Measurements from ENCODE around the gene NHERF1. TPM values are rescaled to one million over a fixed set of nuclear protein-coding genes. Genes with fewer than 3 reads are reported as not detected.

The NHERF1 gene
- total and polyA plus RNA-seq, 2 of the 13 experiments (the other 11 are each of a cell fraction or from before 2014, with no cell fraction given), result 169 to 269 TPM

- TF ChIP-seq ZNF589 (CRISPR knock-in tag; conservative IDR thresholded peaks at IDR 0.05) (no peak), ZNF367 (CRISPR knock-in tag; IDR thresholded peaks at IDR 0.05; ENCODE audit: borderline replicate concordance) (peak; percentile 40; the same call in 1 of the 2 replicates), PHF5A (CRISPR knock-in tag; IDR thresholded peaks at IDR 0.05; ENCODE audit: low read depth, unreplicated experiment) (peak; percentile 19), DNMT3B (CRISPR knock-in tag; conservative IDR thresholded peaks at IDR 0.05) (no peak), MED1 (CRISPR knock-in tag; IDR thresholded peaks at IDR 0.05) (peak; percentile 90), ZNF24 (IDR thresholded peaks at IDR 0.05) (no peak), JDP2 (CRISPR knock-in tag; IDR thresholded peaks at IDR 0.05; ENCODE audit: borderline replicate concordance) (no peak), ZNF3 (CRISPR knock-in tag; IDR thresholded peaks at IDR 0.05) (no peak), REL (CRISPR knock-in tag; conservative IDR thresholded peaks at IDR 0.05) (no peak), MBNL3 (CRISPR knock-in tag; conservative IDR thresholded peaks at IDR 0.05) (no peak), NFE2L2 (IDR thresholded peaks at IDR 0.05; ENCODE audit: low read length) (no peak), ZNF619 (CRISPR knock-in tag; IDR thresholded peaks at IDR 0.05) (peak; percentile 93; the same call in 1 of the 2 replicates), HOXA3 (CRISPR knock-in tag; IDR thresholded peaks at IDR 0.05) (peak; percentile 84), NCOA2 (CRISPR knock-in tag; IDR thresholded peaks at IDR 0.05) (peak; percentile 82), ZNF614 (CRISPR knock-in tag; IDR thresholded peaks at IDR 0.05; ENCODE audit: borderline replicate concordance) (peak; percentile 34; the same call in 1 of the 2 replicates), ZNF691 (CRISPR knock-in tag; IDR thresholded peaks at IDR 0.05; ENCODE audit: borderline replicate concordance, low read depth) (peak; percentile 46; the same call in 1 of the 2 replicates), CENPBD1 (CRISPR knock-in tag; IDR thresholded peaks at IDR 0.05; ENCODE audit: borderline replicate concordance, low read depth) (no peak), ZNF34 (CRISPR knock-in tag; IDR thresholded peaks at IDR 0.05; ENCODE audit: borderline replicate concordance) (no peak), KDM5B (CRISPR knock-in tag; IDR thresholded peaks at IDR 0.05; ENCODE audit: borderline replicate concordance) (no peak; the same call in 1 of the 2 replicates)
- TF ChIP-seq, protein P1, sequence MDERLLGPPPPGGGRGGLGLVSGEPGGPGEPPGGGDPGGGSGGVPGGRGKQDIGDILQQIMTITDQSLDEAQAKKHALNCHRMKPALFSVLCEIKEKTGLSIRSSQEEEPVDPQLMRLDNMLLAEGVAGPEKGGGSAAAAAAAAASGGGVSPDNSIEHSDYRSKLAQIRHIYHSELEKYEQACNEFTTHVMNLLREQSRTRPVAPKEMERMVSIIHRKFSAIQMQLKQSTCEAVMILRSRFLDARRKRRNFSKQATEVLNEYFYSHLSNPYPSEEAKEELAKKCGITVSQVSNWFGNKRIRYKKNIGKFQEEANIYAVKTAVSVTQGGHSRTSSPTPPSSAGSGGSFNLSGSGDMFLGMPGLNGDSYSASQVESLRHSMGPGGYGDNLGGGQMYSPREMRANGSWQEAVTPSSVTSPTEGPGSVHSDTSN (CRISPR knock-in tag; IDR thresholded peaks at IDR 0.05), result no peak
- TF ChIP-seq, protein P2, sequence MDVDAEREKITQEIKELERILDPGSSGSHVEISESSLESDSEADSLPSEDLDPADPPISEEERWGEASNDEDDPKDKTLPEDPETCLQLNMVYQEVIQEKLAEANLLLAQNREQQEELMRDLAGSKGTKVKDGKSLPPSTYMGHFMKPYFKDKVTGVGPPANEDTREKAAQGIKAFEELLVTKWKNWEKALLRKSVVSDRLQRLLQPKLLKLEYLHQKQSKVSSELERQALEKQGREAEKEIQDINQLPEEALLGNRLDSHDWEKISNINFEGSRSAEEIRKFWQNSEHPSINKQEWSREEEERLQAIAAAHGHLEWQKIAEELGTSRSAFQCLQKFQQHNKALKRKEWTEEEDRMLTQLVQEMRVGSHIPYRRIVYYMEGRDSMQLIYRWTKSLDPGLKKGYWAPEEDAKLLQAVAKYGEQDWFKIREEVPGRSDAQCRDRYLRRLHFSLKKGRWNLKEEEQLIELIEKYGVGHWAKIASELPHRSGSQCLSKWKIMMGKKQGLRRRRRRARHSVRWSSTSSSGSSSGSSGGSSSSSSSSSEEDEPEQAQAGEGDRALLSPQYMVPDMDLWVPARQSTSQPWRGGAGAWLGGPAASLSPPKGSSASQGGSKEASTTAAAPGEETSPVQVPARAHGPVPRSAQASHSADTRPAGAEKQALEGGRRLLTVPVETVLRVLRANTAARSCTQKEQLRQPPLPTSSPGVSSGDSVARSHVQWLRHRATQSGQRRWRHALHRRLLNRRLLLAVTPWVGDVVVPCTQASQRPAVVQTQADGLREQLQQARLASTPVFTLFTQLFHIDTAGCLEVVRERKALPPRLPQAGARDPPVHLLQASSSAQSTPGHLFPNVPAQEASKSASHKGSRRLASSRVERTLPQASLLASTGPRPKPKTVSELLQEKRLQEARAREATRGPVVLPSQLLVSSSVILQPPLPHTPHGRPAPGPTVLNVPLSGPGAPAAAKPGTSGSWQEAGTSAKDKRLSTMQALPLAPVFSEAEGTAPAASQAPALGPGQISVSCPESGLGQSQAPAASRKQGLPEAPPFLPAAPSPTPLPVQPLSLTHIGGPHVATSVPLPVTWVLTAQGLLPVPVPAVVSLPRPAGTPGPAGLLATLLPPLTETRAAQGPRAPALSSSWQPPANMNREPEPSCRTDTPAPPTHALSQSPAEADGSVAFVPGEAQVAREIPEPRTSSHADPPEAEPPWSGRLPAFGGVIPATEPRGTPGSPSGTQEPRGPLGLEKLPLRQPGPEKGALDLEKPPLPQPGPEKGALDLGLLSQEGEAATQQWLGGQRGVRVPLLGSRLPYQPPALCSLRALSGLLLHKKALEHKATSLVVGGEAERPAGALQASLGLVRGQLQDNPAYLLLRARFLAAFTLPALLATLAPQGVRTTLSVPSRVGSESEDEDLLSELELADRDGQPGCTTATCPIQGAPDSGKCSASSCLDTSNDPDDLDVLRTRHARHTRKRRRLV (CRISPR knock-in tag; IDR thresholded peaks at IDR 0.05), result 0 out of 2 replicates have a peak, but pooled peaks have one; percentile 46
Measured at GRCh38 chr17:74763565-74764387, 15.3 kb downstream of the NHERF1 start (continued).
